Measurements from ENCODE around the gene NBPF1. TPM values are rescaled to one million over a fixed set of nuclear protein-coding genes. Genes with fewer than 3 reads are reported as not detected.

The NBPF1 gene
- total RNA-seq, 1 donor from 2014 or later = 9.2 TPM

DNA sequence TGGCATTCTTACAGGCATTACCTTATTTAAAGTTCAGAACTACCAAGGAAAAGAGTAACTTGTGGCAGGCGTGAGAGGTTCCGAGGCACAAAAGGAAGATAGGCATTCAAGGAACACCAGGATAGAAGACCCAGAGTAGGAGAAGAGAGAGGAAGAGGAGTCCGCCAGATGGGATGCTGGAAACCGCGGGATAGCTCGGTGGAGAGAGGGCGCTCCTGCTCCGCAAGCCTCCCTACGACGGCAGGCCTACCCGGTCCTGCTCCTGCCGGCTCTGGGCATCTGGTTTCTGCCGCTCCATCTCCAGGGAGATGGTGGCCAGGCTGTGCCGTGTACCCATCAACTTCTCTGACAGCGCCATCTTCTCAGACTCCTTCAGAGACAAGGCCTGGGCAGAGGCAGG, 5.4 kb upstream of the NBPF1 start:
- DNase-seq (ENCODE audit: low spot score in 2 of 2) = peak in 1 of 2 donors; percentile 79
- H3K27me3 ChIP-seq = no peaks in the 10 kb centered on the region
- no peak overlapping the region for H3K4me3 ChIP-seq
- intact Hi-C loops (cut with DNase I) = no loop called here
- no peak overlapping the region for H3K27ac ChIP-seq
- peaks cover 0 to 8% of the 10 kb centered on the region in 2 donors for H3K4me1 ChIP-seq
- H3K36me3 ChIP-seq = peaks cover 27 to 30% of the 10 kb centered on the region in 2 donors
- H3K9me3 ChIP-seq = no peaks in the 10 kb centered on the region
- no peak for TF ChIP-seq CTCF (IDR thresholded peaks at IDR 0.05)

- intact Hi-C loops (cut with DNase I) = no loop called here
- TF ChIP-seq CTCF (IDR thresholded peaks at IDR 0.05) = no peak
- Histone ChIP-seq H3K9me3 (no peaks in the 10 kb centered on the region), H3K27ac (no peak overlapping the region), H3K27me3 (no peaks in the 10 kb centered on the region), H3K4me1 (peaks cover 0 to 9% of the 10 kb centered on the region in 2 donors), H3K4me3 (no peak overlapping the region), H3K36me3 (peaks cover 19 to 23% of the 10 kb centered on the region in 2 donors)
- DNase-seq (ENCODE audit: low spot score in 2 of 2) = peak in 1 of 2 donors; percentile 58
These were observed 4.6 kb upstream of the NBPF1 start for GRCh38 chr1:16617778-16618580.

DNA sequence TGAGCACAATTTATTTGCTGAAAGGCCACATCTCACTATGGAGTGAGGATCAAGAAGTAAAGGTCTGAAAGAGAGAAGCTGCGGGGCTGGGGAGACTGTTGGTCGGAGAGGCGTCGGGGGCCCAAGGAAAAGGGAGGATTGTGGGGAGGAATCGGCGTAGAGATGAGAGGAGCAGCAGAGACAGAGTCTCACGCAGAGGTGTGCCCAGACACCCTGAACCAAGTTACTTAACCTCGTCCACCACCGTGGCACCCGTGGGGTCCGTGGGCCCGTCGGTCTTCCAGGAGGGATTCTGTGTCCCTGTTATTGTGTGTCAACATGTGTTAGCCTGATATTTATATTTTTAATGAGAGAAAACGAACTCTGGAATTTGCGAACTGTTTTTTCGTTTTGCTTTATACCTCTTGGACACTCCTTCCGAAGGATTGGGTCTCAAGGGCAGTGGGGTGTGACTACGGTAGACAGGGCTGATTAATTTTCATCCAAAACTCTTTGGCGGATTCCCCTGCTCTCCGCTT, 3.8 kb upstream of the NBPF1 start:
- H3K4me3 ChIP-seq = no peak overlapping the region
- peak in 1 of 2 donors; percentile 77 for DNase-seq (ENCODE audit: low spot score in 2 of 2)
- intact Hi-C loops (cut with DNase I) = no loop called here
- H3K4me1 ChIP-seq = peaks cover 2 to 12% of the 10 kb centered on the region in 2 donors
- H3K27ac ChIP-seq = no peak overlapping the region
- TF ChIP-seq CTCF (IDR thresholded peaks at IDR 0.05) = no peak
- H3K36me3 ChIP-seq = peaks cover 13 to 15% of the 10 kb centered on the region in 2 donors
- H3K9me3 ChIP-seq = no peaks in the 10 kb centered on the region
- no peaks in the 10 kb centered on the region for H3K27me3 ChIP-seq

DNA sequence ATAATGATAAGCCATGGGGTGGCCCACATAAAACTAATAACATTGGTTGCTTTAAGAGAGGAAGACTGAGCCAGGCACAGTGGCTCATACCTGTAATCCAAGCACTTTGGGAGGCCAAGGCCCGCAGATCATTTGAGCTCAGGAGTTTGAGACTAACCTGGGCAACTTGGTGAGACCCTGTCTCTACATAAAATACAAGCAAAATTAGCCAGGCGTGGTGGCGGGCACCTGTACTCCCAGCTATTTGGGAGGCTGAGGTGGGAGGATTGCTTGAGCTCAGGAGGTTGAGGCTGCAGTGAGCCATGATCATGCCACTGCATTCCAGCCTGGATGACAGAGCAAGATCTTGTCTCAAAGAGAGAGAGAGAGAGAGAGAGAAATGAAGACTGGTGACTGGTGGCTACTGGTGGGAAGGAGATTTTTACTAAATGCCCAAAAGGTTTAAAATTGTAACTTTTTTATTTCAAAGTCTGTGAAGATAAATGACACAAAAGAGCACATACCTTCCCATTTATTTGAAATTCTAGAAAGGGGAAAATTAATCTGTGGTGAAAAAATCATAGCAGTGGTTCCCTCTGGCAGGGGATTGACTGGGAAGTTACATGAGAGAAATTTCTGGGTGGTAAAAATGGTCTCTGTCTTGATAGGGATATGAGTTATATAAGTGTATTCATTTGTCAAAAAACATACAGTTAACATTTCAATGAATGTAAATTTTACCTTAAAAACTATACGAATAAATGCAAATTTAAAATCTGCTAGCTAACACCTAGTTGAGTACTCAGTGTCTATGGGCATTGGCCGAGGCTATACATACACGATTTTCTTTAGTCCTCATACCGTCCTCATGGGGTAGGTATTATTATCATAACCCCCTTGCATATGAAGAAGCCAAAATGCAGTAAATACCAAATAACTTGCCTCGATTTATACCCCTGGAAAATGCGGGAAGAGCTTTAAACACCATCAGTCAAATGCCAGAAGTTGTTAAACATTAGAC, 2.2 kb upstream of the NBPF1 start:
- Histone ChIP-seq H3K27ac (no peak overlapping the region), H3K4me1 (peaks cover 3 to 18% of the 10 kb centered on the region in 2 donors), H3K36me3 (peaks cover 6 to 13% of the 10 kb centered on the region in 2 donors), H3K9me3 (no peaks in the 10 kb centered on the region), H3K27me3 (no peaks in the 10 kb centered on the region), H3K4me3 (no peak overlapping the region)
- intact Hi-C loops (cut with DNase I) = no loop called here
- no peak for TF ChIP-seq CTCF (IDR thresholded peaks at IDR 0.05)
- DNase-seq (ENCODE audit: low spot score in 2 of 2) = peak in 1 of 2 donors; percentile 64
